Progenitor cell of endocrine pancreas (in vitro differentiated cells): ENCODE results near the gene RNU6-9. TPM values are rescaled to one million over a fixed set of nuclear protein-coding genes. Genes with fewer than 3 reads are reported as not detected.

ENCODE experiments used
- DNase-seq: peaks from one replicate; pipeline ENCODE4 v3.0.0; 2021; ENCODE audit warnings: low spot score; ENCODE audit not compliant: unreplicated experiment
- H3K27ac Mint-ChIP-seq: 2 replicates; pipeline ENCODE4 v1.8.0; 2021; ENCODE audit warnings: mild to moderate bottlenecking, moderate library complexity, mixed read lengths
- H3K27me3 Mint-ChIP-seq: 2 replicates; pipeline ENCODE4 v1.8.0; 2021; ENCODE audit warnings: mixed read lengths
- H3K36me3 Mint-ChIP-seq: 2 replicates; pipeline ENCODE4 v1.8.0; 2022; ENCODE audit warnings: mixed read lengths; ENCODE audit not compliant: insufficient read depth
- H3K4me1 Mint-ChIP-seq: 2 replicates; pipeline ENCODE4 v1.8.0; 2021; ENCODE audit warnings: low read depth, mixed read lengths
- H3K4me3 Mint-ChIP-seq: 2 replicates; pipeline ENCODE4 v1.8.0; 2021; ENCODE audit warnings: low read depth, mild to moderate bottlenecking, moderate library complexity, mixed read lengths
- H3K9me3 Mint-ChIP-seq: 2 replicates; pipeline ENCODE4 v1.8.0; 2021; ENCODE audit warnings: low read depth, mixed read lengths
- total RNA-seq: library from RNA; stranded (reverse); gene quantifications from 2 replicates; pipeline ENCODE4 v1.2.1, GENCODE V29; 2021
- TF ChIP-seq, protein P1 (sequence below): fragments of 200-600 bp; sonication (generic); IDR thresholded peaks from one replicate; pipeline ENCODE4 v1.5.0; 2021; ENCODE audit warnings: antibody characterized with exemption, mild to moderate bottlenecking; ENCODE audit not compliant: unreplicated experiment

Gene RNU6-9
- total RNA-seq, 1 donor from 2014 or later = not detected

DNA sequence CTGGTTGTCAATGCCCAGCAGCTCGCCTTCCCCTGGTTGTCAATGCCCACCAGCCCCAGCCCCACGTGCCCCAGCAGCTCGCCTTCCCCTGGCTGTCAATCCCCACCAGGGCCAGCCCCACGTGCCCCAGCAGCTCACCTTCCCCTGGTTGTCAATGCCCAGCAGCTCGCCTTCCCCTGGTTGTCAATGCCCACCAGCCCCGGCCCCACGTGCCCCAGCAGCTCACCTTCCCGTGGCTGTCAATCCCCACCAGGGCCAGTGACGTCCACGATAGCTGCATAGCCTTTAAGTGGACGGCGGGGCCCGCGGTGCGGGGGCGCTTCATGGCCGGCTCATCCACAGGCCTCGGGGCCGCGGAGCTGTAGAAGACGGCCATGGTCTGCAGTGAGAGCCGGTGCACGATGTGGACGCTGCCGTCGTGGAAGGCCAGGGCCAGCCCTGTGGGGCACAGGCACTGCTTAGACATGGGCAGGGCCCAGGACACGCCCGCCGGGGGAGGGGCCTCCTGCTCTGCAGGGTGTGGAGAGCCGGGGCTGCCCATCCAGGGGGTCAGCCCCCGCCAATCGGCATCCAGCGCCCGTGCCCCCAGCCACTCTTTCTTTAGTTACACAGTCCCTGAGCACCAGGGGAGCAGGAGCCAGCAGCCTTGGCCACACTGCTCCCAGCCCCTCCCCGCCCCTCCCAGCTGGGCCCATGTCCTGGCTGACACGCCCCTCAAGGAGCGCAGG lies 13.4 kb upstream of the RNU6-9 start:
- H3K27me3 Mint-ChIP-seq = no peaks in the 10 kb centered on the region
- H3K36me3 Mint-ChIP-seq = peaks cover 13% of the 10 kb centered on the region
- H3K4me1 Mint-ChIP-seq = no peaks in the 10 kb centered on the region
- no peak overlapping the region for H3K27ac Mint-ChIP-seq
- no peaks in the 10 kb centered on the region for H3K9me3 Mint-ChIP-seq
- TF ChIP-seq, protein P1, sequence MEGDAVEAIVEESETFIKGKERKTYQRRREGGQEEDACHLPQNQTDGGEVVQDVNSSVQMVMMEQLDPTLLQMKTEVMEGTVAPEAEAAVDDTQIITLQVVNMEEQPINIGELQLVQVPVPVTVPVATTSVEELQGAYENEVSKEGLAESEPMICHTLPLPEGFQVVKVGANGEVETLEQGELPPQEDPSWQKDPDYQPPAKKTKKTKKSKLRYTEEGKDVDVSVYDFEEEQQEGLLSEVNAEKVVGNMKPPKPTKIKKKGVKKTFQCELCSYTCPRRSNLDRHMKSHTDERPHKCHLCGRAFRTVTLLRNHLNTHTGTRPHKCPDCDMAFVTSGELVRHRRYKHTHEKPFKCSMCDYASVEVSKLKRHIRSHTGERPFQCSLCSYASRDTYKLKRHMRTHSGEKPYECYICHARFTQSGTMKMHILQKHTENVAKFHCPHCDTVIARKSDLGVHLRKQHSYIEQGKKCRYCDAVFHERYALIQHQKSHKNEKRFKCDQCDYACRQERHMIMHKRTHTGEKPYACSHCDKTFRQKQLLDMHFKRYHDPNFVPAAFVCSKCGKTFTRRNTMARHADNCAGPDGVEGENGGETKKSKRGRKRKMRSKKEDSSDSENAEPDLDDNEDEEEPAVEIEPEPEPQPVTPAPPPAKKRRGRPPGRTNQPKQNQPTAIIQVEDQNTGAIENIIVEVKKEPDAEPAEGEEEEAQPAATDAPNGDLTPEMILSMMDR = no peak
- no peak for DNase-seq
- H3K4me3 Mint-ChIP-seq = no peak overlapping the region

- no peaks in the 10 kb centered on the region for H3K4me1 Mint-ChIP-seq
- TF ChIP-seq, protein P1 = no peak
- H3K4me3 Mint-ChIP-seq = no peak overlapping the region
- H3K27me3 Mint-ChIP-seq = no peaks in the 10 kb centered on the region
- H3K27ac Mint-ChIP-seq = no peak overlapping the region
- H3K9me3 Mint-ChIP-seq = no peaks in the 10 kb centered on the region
- no peak for DNase-seq
- peaks cover 14% of the 10 kb centered on the region for H3K36me3 Mint-ChIP-seq
Measured at GRCh38 chr19:881385-882071, 11.8 kb upstream of the RNU6-9 start.

- no peaks in the 10 kb centered on the region for H3K27me3 Mint-ChIP-seq
- peaks cover 17% of the 10 kb centered on the region for H3K36me3 Mint-ChIP-seq
- H3K27ac Mint-ChIP-seq = no peak overlapping the region
- H3K4me3 Mint-ChIP-seq = no peak overlapping the region
- H3K4me1 Mint-ChIP-seq = no peaks in the 10 kb centered on the region
- TF ChIP-seq, protein P1 = no peak
- no peaks in the 10 kb centered on the region for H3K9me3 Mint-ChIP-seq
- DNase-seq = no peak
Measured at GRCh38 chr19:882871-883497, 10.3 kb upstream of the RNU6-9 start.

- Mint-ChIP-seq H3K27me3 (no peaks in the 10 kb centered on the region), H3K36me3 (peaks cover 17% of the 10 kb centered on the region), H3K4me1 (no peaks in the 10 kb centered on the region), H3K27ac (no peak overlapping the region), H3K4me3 (no peak overlapping the region), H3K9me3 (no peaks in the 10 kb centered on the region)
- DNase-seq = no peak
- TF ChIP-seq, protein P1 = no peak
Measured at GRCh38 chr19:883661-884211, 9.5 kb upstream of the RNU6-9 start.
